ENCODE measurements around the gene TOX2. TPM values are rescaled to one million over a fixed set of nuclear protein-coding genes. Genes with fewer than 3 reads are reported as not detected.

TOX2 gene
- total and polyA plus RNA-seq, 9 donors, result 0.69 to 5.6 (median 1.8) TPM

- Histone ChIP-seq H3K36me3 (no peaks in the 10 kb centered on the region), H3K27me3 (no peaks in the 10 kb centered on the region), H3K27ac (no peak overlapping the region), H3K4me3 (no peak overlapping the region), H3K4me1 (ENCODE audit: insufficient read depth) (no peaks in the 10 kb centered on the region), H3K9me3 (no peaks in the 10 kb centered on the region)
- intact Hi-C loops (cut with DNase I), result no loop called here
- TF ChIP-seq EP300 (IDR thresholded peaks at IDR 0.05), result no peak
- TF ChIP-seq, protein P1, sequence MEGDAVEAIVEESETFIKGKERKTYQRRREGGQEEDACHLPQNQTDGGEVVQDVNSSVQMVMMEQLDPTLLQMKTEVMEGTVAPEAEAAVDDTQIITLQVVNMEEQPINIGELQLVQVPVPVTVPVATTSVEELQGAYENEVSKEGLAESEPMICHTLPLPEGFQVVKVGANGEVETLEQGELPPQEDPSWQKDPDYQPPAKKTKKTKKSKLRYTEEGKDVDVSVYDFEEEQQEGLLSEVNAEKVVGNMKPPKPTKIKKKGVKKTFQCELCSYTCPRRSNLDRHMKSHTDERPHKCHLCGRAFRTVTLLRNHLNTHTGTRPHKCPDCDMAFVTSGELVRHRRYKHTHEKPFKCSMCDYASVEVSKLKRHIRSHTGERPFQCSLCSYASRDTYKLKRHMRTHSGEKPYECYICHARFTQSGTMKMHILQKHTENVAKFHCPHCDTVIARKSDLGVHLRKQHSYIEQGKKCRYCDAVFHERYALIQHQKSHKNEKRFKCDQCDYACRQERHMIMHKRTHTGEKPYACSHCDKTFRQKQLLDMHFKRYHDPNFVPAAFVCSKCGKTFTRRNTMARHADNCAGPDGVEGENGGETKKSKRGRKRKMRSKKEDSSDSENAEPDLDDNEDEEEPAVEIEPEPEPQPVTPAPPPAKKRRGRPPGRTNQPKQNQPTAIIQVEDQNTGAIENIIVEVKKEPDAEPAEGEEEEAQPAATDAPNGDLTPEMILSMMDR (IDR thresholded peaks at IDR 0.05), result no peak
- no peak for DNase-seq
- 41 to 52% (median 48%) methylated on average over 4 of the region's 4 CpGs for WGBS, 3 donors
These were observed 69.9 kb downstream of the TOX2 start for GRCh38 chr20:43984587-43984986.

GRCh38 chr20:43985121-43985520, 70.5 kb downstream of the TOX2 start:
- H3K4me1 ChIP-seq (ENCODE audit: insufficient read depth), result no peaks in the 10 kb centered on the region
- 72 to 78% (median 75%) methylated on average over 3 of the region's 3 CpGs for WGBS, 3 donors
- H3K4me3 ChIP-seq, result no peak overlapping the region
- H3K27me3 ChIP-seq, result no peaks in the 10 kb centered on the region
- H3K27ac ChIP-seq, result no peak overlapping the region
- TF ChIP-seq EP300 (IDR thresholded peaks at IDR 0.05) (no peak), POLR2A (IDR thresholded peaks at IDR 0.05) (no peak)
- TF ChIP-seq, protein P1 (IDR thresholded peaks at IDR 0.05), result no peak
- no peak for DNase-seq
- no peaks in the 10 kb centered on the region for H3K9me3 ChIP-seq
- no peaks in the 10 kb centered on the region for H3K36me3 ChIP-seq
- intact Hi-C loops (cut with DNase I), result no loop called here

GRCh38 chr20:43985608-43986316, 71.1 kb downstream of the TOX2 start:
- TF ChIP-seq, protein P1 (IDR thresholded peaks at IDR 0.05), result no peak
- TF ChIP-seq POLR2A (IDR thresholded peaks at IDR 0.05) (no peak), EP300 (IDR thresholded peaks at IDR 0.05) (no peak)
- no peaks in the 10 kb centered on the region for H3K9me3 ChIP-seq
- 77 to 86% (median 84%) methylated on average over 9 of the region's 9 CpGs for WGBS, 3 donors
- no peak overlapping the region for H3K4me3 ChIP-seq
- no peaks in the 10 kb centered on the region for H3K27me3 ChIP-seq
- H3K4me1 ChIP-seq (ENCODE audit: insufficient read depth), result no peaks in the 10 kb centered on the region
- intact Hi-C loops (cut with DNase I), result no loop called here
- H3K27ac ChIP-seq, result no peak overlapping the region
- no peak for DNase-seq
- H3K36me3 ChIP-seq, result no peaks in the 10 kb centered on the region

DNA sequence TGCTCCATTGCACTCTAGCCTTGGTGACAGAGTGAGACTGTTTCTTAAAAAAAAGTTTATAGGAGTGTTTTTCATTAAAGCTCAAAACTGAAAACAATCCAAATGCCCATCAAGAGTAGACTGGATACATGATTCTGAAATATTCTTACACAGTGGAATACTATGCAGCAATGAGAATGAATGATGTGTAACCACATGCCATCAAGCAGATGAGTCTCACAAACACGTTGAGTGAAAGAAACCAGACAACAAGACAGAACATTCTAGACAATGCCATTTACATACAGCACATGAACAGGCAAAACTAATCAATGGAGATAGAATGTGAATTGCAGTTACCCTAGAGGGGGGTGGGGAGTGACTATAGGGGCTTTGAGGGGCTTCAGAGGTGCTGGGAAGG, 72.4 kb downstream of the TOX2 start:
- Histone ChIP-seq H3K36me3 (no peaks in the 10 kb centered on the region), H3K4me1 (ENCODE audit: insufficient read depth) (no peaks in the 10 kb centered on the region), H3K27ac (no peak overlapping the region), H3K4me3 (no peak overlapping the region), H3K9me3 (no peaks in the 10 kb centered on the region), H3K27me3 (no peaks in the 10 kb centered on the region)
- no peak for TF ChIP-seq EP300 (IDR thresholded peaks at IDR 0.05)
- no peak for TF ChIP-seq POLR2A (IDR thresholded peaks at IDR 0.05)
- TF ChIP-seq, protein P1 (IDR thresholded peaks at IDR 0.05), result no peak
- no peak for DNase-seq
- intact Hi-C loops (cut with DNase I), result no loop called here
- 68 to 83% (median 78%) methylated on average over 1 of the region's 1 CpG for WGBS, 3 donors

Data from ovary (tissue), 9 donors.